ENCODE results near the gene TRAFD1. TPM values are rescaled to one million over a fixed set of nuclear protein-coding genes. Genes with fewer than 3 reads are reported as not detected.

Gene TRAFD1
- total and polyA plus RNA-seq, 2 experiments from 2014 or later = 17.4 to 30.4 TPM

Small RNA genes lying within 50 kb of the gene (microRNA-seq; reads per million reads assigned to microRNA genes)
- not detected for gene MIR6861

Small RNA genes lying within 50 kb of the gene (small RNA-seq; reads per million reads assigned to genes)
- gene RF00019 (ENCODE audit: low replicate concordance) = not detected

Other genes starting within 250 kb of the TRAFD1 start
- gene TMEM116, start 112.4 kb upstream of the TRAFD1 start, total RNA-seq (2014; rRNA removed; shearing (Covaris generic)) = 8.0 and 12.0 TPM in 2 replicates
- 6.6 and 10.4 TPM in 2 replicates for gene TMEM116, start 112.4 kb upstream of the TRAFD1 start, polyA plus RNA-seq (2016; fragmentation: Nextera tagmentation; extraction: Ambion mirVana)
- gene ERP29, start 112.1 kb upstream of the TRAFD1 start, total RNA-seq (2014; rRNA removed; shearing (Covaris generic)) = 90.7 and 91.1 TPM in 2 replicates
- 166 and 173 TPM in 2 replicates for gene ERP29, start 112.1 kb upstream of the TRAFD1 start, polyA plus RNA-seq (2016; fragmentation: Nextera tagmentation; extraction: Ambion mirVana)
- gene NAA25, start 16.8 kb upstream of the TRAFD1 start, total RNA-seq (2014; rRNA removed; shearing (Covaris generic)) = 49.0 and 63.6 TPM in 2 replicates
- 55.1 and 58.9 TPM in 2 replicates for gene NAA25, start 16.8 kb upstream of the TRAFD1 start, polyA plus RNA-seq (2016; fragmentation: Nextera tagmentation; extraction: Ambion mirVana)